ENCODE results near the gene CYFIP1.

DNA sequence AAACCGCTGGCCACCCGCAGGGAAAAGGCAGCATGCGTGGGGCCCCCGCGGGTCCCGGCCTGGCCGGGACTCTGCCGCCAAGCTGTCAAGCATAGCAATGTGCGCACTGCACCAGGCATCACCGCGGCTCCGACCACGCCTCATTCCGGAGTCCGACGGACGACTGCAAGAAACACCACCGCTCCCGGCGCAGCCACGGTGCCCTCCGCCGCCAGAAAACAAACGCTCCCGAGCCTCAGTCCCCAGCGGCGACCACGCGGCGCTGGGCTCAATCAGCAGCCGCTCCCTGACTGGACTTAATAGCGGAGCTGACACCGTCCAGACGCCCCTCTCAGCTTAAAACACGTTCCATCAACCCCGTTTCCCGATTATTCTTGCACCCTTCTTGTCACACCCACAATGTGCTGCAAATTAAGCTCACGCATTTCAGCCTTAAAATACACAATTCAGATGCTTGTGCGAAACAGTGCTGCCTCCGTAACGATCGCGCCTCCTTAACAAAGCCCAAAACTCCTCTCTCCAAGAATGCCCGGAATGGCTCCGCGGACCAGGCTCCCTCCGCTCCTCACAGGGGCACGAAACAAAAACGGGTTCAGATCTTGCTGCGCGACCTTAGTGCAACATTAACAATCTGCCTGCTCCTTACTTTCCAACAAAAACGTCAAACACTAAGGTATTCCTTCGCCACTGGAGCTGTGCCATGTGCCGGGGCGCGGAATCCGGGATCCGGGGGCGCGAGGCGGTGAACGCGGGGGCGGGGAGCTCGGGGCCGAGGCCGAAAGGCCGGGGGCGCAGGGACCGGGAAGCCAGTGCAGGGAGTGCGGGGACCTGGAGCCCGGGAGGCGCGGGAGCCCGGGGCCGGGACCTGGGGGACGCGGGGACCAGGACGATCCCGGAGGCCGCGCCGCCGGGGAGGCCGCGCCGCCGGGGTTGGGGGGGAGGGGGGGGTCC, 655 bp downstream of the CYFIP1 start:
- TF ChIP-seq CTCF (IDR thresholded peaks at IDR 0.05) (no peak), POLR2A (IDR thresholded peaks at IDR 0.05) (no peak)

All from testis (tissue), 2 donors.